H1 (cell line): ENCODE data around the gene ZFAND3. TPM values are rescaled to one million over a fixed set of nuclear protein-coding genes. Genes with fewer than 3 reads are reported as not detected.

Experiments used
- CHD1 ChIP-seq: IDR thresholded peaks from 2 replicates; pipeline ENCODE4 v1.6.1; 2012; ENCODE audit warnings: low read depth, low read length, improper control_type of control experiment
- GTF2F1 ChIP-seq: IDR thresholded peaks from 2 replicates; pipeline ENCODE4 v1.6.1; 2012; ENCODE audit warnings: low read depth, low read length, improper control_type of control experiment, borderline replicate concordance
- KDM4A ChIP-seq: IDR thresholded peaks from one replicate; pipeline ENCODE4 v1.7.1; 2012; ENCODE audit warnings: low read depth, mild to moderate bottlenecking, moderate library complexity, low read length, inconsistent platforms; ENCODE audit not compliant: severe bottlenecking
- NRF1 ChIP-seq: IDR thresholded peaks from 2 replicates; pipeline ENCODE4 v1.6.1; 2011; ENCODE audit warnings: mild to moderate bottlenecking, low read depth, low read length, improper control_type of control experiment
- PHF8 ChIP-seq: fragments of 200-600 bp; sonication (generic); conservative IDR thresholded peaks from 2 replicates; pipeline ENCODE4 v1.7.1; 2012; ENCODE audit warnings: low read depth, mild to moderate bottlenecking, inconsistent platforms, low read length, moderate library complexity
- polyA plus RNA-seq, 7 experiments: library from polyadenylated mRNA; depleted of rRNA in 3 of 7; stranded (reverse) in 5 of 7; unstranded in 2 of 7; fragments of >200 nt in 5 of 7; fragments of 200-250 nt in 2 of 7; gene quantifications; 1 replicate in 5 of 7; 2 replicates in 1 of 7; 4 replicates in 1 of 7; pipeline versions ENCODE4 v1.2.1 to v1.2.3, GENCODE V29; 2011 to 2013; ENCODE audit warnings: missing spikeins in 2 of 7, mixed read lengths in 2 of 7
- total RNA-seq: library from RNA; stranded (reverse); fragmentation: NEBNext Ultra II Directional; extraction: Animal tissue kit (Norgen Biotek cat#: 25700); gene quantifications from 2 replicates; pipeline ENCODE4 v1.2.1, GENCODE V29; 2021
- TF ChIP-seq, protein P1 (sequence below): fragments of 300-600 bp; sonication (generic); IDR thresholded peaks from 2 replicates; pipeline ENCODE4 v1.7.1; 2012; ENCODE audit warnings: low read length, moderate library complexity, mild to moderate bottlenecking, inconsistent platforms; ENCODE audit not compliant: insufficient replicate concordance

Gene ZFAND3
- total and polyA plus RNA-seq, 2 of the 8 experiments (the other 6 are each of a cell fraction or from before 2014, with no cell fraction given), result 13.0 to 51.3 TPM

DNA sequence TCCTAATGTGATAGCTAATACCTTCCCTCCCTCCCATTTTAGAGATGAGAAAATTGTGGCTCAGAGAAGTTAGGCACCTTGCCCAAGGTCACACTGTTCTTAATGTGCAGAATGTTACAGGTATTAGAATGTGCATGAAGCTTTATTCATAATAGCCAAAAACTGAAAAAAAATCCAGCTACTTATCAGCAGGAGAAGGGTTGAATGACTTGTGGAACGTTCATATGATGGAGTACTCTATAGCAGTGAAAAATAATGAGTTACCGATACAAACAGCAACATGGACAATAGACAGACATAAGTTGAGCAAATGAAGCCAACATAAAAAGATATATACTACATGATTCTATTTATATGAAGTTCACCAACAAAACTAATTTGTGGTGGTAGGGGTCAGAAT lies 37.7 kb upstream of the ZFAND3 start (continued):
- TF ChIP-seq, protein P1, sequence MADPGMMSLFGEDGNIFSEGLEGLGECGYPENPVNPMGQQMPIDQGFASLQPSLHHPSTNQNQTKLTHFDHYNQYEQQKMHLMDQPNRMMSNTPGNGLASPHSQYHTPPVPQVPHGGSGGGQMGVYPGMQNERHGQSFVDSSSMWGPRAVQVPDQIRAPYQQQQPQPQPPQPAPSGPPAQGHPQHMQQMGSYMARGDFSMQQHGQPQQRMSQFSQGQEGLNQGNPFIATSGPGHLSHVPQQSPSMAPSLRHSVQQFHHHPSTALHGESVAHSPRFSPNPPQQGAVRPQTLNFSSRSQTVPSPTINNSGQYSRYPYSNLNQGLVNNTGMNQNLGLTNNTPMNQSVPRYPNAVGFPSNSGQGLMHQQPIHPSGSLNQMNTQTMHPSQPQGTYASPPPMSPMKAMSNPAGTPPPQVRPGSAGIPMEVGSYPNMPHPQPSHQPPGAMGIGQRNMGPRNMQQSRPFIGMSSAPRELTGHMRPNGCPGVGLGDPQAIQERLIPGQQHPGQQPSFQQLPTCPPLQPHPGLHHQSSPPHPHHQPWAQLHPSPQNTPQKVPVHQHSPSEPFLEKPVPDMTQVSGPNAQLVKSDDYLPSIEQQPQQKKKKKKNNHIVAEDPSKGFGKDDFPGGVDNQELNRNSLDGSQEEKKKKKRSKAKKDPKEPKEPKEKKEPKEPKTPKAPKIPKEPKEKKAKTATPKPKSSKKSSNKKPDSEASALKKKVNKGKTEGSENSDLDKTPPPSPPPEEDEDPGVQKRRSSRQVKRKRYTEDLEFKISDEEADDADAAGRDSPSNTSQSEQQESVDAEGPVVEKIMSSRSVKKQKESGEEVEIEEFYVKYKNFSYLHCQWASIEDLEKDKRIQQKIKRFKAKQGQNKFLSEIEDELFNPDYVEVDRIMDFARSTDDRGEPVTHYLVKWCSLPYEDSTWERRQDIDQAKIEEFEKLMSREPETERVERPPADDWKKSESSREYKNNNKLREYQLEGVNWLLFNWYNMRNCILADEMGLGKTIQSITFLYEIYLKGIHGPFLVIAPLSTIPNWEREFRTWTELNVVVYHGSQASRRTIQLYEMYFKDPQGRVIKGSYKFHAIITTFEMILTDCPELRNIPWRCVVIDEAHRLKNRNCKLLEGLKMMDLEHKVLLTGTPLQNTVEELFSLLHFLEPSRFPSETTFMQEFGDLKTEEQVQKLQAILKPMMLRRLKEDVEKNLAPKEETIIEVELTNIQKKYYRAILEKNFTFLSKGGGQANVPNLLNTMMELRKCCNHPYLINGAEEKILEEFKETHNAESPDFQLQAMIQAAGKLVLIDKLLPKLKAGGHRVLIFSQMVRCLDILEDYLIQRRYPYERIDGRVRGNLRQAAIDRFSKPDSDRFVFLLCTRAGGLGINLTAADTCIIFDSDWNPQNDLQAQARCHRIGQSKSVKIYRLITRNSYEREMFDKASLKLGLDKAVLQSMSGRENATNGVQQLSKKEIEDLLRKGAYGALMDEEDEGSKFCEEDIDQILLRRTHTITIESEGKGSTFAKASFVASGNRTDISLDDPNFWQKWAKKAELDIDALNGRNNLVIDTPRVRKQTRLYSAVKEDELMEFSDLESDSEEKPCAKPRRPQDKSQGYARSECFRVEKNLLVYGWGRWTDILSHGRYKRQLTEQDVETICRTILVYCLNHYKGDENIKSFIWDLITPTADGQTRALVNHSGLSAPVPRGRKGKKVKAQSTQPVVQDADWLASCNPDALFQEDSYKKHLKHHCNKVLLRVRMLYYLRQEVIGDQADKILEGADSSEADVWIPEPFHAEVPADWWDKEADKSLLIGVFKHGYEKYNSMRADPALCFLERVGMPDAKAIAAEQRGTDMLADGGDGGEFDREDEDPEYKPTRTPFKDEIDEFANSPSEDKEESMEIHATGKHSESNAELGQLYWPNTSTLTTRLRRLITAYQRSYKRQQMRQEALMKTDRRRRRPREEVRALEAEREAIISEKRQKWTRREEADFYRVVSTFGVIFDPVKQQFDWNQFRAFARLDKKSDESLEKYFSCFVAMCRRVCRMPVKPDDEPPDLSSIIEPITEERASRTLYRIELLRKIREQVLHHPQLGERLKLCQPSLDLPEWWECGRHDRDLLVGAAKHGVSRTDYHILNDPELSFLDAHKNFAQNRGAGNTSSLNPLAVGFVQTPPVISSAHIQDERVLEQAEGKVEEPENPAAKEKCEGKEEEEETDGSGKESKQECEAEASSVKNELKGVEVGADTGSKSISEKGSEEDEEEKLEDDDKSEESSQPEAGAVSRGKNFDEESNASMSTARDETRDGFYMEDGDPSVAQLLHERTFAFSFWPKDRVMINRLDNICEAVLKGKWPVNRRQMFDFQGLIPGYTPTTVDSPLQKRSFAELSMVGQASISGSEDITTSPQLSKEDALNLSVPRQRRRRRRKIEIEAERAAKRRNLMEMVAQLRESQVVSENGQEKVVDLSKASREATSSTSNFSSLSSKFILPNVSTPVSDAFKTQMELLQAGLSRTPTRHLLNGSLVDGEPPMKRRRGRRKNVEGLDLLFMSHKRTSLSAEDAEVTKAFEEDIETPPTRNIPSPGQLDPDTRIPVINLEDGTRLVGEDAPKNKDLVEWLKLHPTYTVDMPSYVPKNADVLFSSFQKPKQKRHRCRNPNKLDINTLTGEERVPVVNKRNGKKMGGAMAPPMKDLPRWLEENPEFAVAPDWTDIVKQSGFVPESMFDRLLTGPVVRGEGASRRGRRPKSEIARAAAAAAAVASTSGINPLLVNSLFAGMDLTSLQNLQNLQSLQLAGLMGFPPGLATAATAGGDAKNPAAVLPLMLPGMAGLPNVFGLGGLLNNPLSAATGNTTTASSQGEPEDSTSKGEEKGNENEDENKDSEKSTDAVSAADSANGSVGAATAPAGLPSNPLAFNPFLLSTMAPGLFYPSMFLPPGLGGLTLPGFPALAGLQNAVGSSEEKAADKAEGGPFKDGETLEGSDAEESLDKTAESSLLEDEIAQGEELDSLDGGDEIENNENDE, result no peak
- TF ChIP-seq GTF2F1, result no peak
- no peak for TF ChIP-seq NRF1
- TF ChIP-seq KDM4A, result no peak
- TF ChIP-seq PHF8, result no peak
- no peak for TF ChIP-seq CHD1
